Skin epidermis (tissue), 12 donors: Measurements from ENCODE around the gene PLXNA1.

Experiments used
- H3K27ac ChIP-seq, 21 experiments: fragments of 200-600 bp; sonication (generic) in 11 of 21; one replicate each; pipeline ENCODE4 v1.5.0; 2020; ENCODE audit warnings: mild to moderate bottlenecking in 3 of 21, inconsistent platforms in 2 of 21, moderate library complexity in 2 of 21
- H3K4me3 ChIP-seq, 7 experiments: fragments of 200-600 bp; sonication (generic) in 2 of 7; one replicate each; pipeline ENCODE4 v1.5.0; 2020; ENCODE audit warnings: inconsistent platforms in 2 of 7, mild to moderate bottlenecking in 2 of 7, moderate library complexity in 1 of 7

Gene PLXNA1

DNA sequence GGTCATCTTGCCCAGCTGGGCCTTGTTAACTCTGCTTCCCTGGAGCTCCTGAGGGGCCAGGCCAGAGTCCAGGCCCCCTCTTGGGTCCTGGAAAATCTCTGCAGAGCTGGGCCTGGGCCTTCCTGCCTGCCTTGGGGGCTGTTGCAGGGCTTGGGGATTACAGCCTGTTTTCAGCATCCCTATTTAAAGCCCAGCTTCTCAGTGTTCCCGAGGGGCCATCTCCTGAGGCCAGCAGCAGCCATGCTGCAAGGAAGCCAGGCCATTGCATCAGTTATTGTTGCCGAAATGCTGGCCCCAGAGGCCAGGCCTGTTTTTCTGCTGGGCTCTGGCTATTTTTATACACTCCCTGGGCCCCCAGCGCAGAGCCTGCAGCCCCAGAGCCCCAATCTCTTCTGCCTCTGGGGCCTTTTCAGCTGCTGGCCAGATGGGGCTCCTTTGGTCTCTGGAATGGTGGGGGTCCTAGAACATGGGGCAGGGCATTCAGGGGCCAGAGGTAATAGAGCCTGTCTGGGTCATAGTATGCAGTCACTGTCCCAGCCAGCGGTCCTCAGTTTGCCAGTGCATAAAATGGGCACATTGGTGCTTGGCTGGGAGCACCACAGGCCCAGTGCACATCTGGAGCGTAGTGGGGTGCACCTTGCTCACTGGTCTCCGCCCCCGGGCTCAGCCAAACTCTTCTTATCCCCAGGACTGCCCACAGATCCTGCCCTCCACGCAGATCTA, 28.5 kb downstream of the PLXNA1 start:
- no peak overlapping the region for H3K4me3 ChIP-seq
- peak overlapping the region in 1 of 21 experiments; percentile 12 for H3K27ac ChIP-seq

DNA sequence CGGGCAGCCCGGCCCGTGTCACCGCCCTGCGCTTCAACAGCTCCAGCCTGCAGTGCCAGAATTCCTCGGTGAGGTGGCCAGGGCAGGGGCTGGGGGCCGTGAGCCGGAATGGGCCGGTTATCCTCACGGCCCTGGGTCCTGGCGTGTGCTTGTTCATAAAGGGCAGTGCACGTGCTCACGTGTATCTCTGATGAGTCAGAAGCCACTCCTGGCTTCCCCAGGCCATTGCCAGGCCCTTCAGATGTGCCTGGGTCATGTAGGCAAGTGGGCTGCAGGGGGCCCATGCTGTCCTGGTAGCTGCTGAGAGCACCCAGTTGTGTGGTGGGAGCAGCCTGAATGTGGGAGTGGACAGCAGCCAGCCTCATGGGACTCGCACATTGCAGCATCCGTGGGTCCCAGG, 29.2 kb downstream of the PLXNA1 start:
- H3K4me3 ChIP-seq = no peak overlapping the region
- no peak overlapping the region for H3K27ac ChIP-seq

DNA sequence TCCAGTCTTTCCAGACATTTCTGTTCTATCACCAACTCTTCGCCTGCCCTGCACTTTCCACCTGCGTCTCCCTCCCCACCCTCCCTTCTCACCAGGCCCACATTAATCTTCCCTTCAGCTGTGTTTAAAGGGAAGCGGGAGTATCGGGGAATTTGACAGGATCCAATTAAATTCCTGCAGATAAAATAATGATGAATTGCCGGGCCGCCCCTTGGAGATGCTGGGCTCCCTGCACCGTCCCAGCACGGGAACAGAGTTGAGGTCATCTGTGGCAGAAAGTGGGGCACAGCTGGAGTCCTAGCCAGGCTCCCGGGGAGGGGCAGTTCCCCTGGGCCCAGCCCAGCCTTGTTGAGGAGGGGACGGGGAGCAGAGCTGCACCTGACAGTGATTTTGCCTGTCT, 30.3 kb downstream of the PLXNA1 start:
- H3K27ac ChIP-seq = no peak overlapping the region
- no peak overlapping the region for H3K4me3 ChIP-seq

DNA sequence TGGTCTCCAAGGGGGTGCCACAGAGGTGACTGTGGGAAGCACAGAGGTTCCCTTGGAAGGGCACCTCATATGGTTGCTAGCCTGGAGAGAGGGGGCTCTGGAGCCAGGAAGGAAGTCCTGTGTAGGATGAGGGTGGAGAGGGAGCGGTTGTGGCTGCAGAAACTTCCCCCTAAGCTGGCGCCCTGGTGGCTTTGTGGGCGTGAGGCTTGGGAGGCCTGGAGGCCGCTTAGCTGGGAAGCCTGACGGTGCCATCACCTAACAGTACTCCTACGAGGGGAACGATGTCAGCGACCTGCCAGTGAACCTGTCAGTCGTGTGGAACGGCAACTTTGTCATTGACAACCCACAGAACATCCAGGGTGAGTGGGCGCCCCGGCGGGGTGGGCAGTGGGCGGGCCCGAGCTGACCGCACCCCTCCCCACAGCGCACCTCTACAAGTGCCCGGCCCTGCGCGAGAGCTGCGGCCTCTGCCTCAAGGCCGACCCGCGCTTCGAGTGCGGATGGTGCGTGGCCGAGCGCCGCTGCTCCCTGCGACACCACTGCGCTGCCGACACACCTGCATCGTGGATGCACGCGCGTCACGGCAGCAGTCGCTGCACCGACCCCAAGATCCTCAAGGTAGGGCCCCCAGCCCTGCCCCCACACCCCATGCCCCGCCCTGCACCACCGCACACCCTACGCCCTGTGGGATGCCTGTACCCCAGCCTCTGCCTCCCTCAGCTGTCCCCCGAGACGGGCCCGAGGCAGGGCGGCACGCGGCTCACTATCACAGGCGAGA, 31.0 kb downstream of the PLXNA1 start:
- Histone ChIP-seq H3K4me3 (no peak overlapping the region), H3K27ac (no peak overlapping the region)

DNA sequence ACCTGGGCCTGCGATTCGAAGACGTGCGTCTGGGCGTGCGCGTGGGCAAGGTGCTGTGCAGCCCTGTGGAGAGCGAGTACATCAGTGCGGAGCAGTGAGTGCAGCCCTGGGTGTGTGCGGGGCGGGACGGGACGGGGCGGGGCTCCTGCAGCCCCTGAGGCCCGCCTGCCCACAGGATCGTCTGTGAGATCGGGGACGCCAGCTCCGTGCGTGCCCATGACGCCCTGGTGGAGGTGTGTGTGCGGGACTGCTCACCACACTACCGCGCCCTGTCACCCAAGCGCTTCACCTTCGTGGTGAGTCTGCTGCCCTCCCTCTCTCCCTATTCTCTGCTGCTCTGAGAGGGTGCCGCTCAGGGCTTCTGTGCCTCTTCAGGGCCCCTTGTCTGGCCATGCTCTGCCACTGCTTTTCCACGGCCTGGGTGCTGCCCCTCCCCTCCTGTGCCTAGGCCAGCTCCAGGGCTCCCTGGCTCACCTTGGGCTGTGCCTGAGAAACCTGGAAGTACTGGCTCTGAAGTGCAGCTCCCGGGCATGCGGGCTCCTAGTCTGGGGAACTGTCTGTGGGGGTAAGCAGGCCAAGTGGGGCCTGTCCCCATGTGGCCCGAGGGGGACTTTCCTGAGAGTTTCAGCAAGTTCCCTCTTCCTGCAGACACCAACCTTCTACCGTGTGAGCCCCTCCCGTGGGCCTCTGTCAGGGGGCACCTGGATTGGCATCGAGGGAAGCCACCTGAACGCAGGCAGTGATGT, 31.8 kb downstream of the PLXNA1 start:
- Histone ChIP-seq H3K27ac (no peak overlapping the region), H3K4me3 (no peak overlapping the region)

DNA sequence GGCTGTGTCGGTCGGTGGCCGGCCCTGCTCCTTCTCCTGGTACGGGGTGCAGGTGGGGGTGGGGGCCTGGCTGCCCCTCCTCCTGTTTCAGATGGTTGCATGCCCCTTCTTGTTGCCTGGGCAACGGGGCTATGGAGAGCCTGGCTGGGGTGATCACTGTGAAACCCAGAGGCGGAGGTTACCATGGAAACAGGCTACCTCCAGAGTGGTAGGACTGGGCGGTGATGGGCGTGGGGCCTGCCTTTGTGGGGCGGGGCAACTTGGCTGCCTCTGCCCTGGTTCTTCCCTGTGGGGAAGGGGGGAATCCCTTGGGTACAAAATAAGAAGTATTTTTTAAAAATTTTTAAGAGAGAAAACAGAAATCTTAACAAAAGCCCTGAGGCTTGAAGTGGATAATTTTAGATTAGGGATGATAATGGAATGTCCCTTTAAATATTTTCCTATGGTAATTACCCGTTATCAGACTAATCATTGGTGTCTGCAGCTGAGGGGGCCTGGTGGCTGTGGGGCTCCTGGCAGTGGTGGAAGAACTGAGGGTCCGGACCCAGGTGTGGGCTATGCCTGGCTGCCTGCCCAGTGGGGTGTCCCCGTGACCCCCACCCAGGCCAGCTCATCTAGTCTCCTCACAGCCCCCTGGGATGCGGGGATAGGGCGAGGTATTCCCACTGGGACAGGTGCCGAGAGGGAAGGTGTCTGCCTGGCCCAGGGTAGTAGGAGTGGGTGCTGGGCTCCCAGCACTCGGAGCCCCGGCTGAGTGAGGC, 32.5 kb downstream of the PLXNA1 start:
- Histone ChIP-seq H3K4me3 (no peak overlapping the region), H3K27ac (no peak overlapping the region)

DNA sequence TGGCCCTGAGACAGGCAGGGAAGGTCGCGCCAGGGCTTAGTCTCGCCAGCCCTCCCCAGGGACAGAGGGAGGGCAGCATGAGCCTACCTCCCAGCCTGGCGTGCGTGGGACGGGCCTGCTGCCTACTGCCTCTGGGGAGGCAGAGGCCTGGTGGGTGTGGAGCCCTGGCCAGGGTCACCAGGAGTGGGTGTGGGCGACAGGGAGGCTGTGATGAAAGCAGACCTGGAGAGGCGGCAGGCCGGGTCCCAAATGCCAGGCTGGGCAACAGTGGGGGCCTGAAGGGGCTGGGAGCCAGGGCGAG, 33.1 kb downstream of the PLXNA1 start:
- Histone ChIP-seq H3K4me3 (no peak overlapping the region), H3K27ac (no peak overlapping the region)

DNA sequence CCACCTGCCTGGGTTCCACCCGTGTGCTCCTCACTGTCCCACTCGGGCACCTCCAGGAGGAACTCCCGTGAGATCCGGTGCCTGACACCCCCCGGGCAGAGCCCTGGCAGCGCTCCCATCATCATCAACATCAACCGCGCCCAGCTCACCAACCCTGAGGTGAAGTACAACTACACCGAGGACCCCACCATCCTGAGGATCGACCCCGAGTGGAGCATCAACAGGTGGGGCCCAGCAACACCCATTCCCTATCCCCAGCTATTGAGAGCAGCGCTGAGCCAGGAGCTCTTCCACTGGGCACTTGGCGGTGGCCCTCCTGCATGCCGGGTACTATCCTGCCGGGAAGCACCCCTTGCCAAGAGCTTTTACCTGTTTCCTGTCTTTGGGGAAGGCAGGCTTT, 33.5 kb downstream of the PLXNA1 start:
- H3K27ac ChIP-seq = no peak overlapping the region
- H3K4me3 ChIP-seq = no peak overlapping the region

DNA sequence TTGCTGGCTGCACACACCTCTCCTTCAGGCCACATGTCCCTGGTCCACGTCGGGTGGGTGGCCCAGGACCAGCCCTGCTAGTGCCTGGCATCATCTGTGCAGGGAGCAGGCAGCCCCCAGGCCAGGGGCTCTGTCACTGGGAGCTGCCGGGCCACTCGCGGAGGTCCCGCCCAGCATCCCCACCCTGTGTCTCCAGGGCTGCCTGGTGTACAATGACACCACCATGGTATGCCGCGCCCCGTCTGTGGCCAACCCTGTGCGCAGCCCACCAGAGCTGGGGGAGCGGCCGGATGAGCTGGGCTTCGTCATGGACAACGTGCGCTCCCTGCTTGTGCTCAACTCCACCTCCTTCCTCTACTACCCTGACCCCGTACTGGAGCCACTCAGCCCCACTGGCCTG, 34.3 kb downstream of the PLXNA1 start:
- Histone ChIP-seq H3K27ac (no peak overlapping the region), H3K4me3 (no peak overlapping the region)

DNA sequence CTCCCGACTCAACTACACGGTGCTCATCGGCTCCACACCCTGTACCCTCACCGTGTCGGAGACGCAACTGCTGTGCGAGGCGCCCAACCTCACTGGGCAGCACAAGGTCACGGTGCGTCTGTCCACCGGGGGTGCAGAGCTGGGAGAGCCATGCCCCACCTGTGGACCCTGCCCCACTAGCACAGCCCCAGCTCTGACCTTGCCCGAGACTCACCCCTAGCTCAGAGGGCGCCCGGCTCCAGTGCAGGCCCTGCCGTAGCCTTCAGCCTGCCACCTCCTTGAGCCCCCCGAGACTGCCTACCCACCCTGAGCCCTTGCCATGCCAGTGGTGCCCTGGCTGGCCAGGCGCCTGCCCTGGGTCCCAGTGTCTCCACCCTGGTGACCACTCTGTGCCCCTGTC, 34.9 kb downstream of the PLXNA1 start:
- no peak overlapping the region for H3K27ac ChIP-seq
- no peak overlapping the region for H3K4me3 ChIP-seq

DNA sequence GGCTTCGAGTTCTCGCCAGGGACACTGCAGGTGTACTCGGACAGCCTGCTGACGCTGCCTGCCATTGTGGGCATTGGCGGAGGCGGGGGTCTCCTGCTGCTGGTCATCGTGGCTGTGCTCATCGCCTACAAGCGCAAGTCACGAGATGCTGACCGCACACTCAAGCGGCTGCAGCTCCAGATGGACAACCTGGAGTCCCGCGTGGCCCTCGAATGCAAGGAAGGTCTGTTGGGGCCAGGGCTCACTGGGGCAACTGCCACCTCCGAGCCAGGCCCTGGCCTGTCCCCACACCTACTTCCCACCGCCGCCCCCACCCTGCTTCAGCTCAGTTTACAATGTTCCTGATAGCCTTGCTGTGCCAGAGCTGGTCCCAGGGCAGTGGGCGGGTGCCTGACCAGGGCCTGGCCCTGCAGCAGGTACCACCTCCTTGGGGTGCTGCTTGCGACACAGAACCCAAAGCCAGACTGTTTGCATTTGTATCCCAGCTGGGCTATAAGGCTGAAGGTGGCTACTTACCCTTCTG, 35.5 kb downstream of the PLXNA1 start:
- Histone ChIP-seq H3K27ac (no peak overlapping the region), H3K4me3 (no peak overlapping the region)

DNA sequence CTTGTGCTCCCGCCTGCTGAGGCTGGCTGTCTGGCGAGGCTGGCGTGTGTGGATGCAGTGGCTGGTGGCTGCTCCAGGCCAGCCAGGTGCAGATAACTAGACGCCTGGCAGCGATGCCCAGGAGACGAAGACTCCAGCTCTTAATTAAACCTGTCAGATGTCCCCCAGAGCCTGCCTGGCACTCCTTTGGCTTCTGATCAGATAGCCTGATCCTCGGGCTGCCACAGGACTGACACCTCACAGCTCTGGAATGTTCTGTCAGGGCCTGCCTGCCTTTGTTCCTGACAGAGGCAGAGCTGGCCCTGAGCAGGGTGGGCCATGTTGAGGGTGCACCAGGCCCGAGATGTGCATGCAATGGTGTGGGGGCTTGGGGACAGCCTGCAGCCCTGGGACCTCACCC, 36.5 kb downstream of the PLXNA1 start:
- Histone ChIP-seq H3K27ac (no peak overlapping the region), H3K4me3 (no peak overlapping the region)

DNA sequence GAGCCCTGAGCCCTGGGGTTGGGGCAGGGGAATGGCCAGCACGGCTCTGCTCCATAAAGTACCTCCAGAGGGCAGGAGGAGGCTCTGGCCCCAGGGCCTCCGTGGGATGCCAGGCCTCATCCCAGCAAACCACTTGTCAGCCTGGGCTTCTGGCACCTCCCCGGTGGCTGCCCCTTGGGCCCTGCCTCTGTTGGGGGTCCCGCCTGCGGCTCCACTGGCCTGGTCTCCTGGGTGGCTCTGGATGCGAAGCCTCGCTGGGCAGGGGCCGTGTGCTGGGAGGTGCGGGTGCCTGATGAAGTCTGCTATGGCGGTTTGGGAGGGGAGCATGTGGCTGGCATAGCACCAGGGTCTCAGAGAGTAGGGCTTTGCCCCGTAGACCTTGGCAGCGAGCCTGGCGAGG, 37.6 kb downstream of the PLXNA1 start:
- Histone ChIP-seq H3K4me3 (no peak overlapping the region), H3K27ac (peak overlapping the region in 1 of 21 experiments; percentile 47)

DNA sequence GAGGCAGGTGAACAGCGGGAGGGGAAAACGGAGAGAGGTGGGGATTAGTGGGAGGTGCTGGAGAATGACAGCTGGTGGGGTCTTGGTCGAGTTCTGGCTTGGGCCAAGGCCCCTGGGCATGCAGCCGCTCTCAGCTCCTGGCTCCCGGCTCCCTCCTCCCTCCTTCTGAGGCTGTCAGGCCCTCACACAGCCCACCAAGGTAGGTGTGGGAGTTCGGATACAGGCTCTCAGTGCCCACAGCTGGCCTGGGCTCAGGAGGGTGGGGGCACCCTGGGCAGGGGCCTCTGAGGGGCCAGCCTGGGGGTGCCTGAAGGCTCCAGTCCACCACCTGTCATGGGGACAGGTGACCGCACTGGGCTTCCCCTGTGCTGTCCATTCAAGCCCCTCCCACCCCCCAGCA, 39.9 kb downstream of the PLXNA1 start:
- H3K4me3 ChIP-seq = no peak overlapping the region
- no peak overlapping the region for H3K27ac ChIP-seq

DNA sequence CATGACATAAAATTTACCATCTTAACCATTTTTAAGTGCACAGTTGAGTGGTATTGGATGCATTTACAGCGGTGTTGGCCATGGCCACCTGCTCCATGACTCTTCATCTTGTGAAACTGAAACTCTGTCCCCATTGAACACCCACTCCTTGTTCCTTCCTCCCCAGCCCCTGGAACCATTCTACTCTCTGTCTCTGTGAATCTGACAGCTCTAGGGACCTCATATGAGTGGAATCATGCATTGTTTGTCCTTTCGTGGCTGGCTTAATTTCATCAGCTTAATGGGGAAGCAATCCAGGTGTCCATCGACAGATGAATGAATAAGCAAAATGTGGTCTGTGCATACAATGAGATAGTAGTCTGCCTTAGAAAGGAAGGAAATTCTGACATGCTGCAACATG, 42.5 kb downstream of the PLXNA1 start:
- Histone ChIP-seq H3K27ac (no peak overlapping the region), H3K4me3 (no peak overlapping the region)

DNA sequence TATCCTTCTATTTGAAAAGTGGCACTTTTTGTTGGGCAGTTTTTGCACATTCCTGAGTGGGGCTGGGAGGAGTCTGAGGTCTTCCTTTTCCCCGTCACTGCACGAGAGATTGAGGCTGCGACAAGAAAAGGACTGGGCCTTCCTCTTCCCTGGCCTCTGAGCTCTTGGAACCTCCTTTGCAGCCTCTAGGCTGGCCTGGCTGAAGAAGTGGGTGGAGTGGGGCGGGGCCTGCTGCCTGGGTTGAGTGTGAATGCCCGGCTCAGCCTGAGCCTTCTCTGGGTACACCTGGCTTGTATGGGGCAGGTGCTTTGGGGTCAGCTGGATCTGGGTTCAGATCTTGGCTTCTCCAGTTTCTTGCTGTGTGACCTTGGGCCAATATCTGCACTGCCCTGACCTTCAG, 43.1 kb downstream of the PLXNA1 start:
- Histone ChIP-seq H3K27ac (no peak overlapping the region), H3K4me3 (no peak overlapping the region)

DNA sequence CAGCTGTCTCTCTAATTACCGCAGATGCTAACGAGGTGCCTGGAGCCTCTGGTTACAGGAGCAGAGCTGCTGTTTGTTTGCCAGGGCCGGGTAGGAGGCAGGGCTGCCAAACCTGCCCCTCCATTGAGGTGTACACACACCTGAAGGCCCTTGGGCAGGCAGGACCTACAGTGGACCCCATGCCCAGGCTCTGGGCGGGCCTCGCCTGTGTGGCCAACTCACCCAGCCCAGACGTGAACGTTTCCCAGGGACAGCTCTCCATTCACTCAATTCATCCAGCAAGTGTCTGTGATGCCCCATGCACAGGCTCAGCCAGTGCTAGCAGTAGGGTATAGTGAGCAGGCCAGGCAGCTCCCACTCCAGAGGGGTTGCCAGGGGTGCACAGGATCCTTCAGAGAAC, 43.7 kb downstream of the PLXNA1 start:
- no peak overlapping the region for H3K4me3 ChIP-seq
- H3K27ac ChIP-seq = no peak overlapping the region

DNA sequence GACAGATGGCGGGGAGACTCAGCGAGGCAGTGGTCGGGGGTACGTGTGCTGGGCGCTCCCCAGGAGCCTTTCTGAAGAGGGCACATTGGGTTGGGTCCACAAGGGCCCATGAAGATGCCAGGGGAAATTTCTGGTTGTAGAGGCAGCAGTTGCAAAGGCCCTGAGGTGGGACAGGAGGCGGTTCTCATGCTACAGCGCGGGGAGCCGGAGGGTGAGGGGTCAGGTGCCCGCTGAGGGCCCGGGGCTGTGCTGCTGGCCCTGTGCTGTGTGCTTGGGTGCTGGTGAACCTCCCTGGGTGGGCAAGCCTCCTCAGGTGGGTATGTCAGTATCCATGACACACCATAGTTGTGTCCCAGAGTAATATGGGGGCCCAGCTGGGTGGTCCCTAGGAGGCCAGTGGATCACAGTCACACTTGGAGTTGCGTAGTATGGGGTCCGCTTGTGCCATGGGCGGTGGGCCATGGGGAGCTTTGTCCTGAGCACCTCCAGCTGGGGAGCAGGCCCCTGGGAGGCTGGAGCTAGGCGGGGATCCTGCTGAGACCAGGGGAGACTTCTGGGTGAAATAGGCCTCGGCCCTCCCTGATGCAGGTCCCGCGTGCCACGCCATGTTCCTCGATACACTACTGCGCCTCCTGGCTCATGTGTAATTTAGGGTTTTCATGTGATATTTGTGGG, 44.3 kb downstream of the PLXNA1 start:
- no peak overlapping the region for H3K4me3 ChIP-seq

DNA sequence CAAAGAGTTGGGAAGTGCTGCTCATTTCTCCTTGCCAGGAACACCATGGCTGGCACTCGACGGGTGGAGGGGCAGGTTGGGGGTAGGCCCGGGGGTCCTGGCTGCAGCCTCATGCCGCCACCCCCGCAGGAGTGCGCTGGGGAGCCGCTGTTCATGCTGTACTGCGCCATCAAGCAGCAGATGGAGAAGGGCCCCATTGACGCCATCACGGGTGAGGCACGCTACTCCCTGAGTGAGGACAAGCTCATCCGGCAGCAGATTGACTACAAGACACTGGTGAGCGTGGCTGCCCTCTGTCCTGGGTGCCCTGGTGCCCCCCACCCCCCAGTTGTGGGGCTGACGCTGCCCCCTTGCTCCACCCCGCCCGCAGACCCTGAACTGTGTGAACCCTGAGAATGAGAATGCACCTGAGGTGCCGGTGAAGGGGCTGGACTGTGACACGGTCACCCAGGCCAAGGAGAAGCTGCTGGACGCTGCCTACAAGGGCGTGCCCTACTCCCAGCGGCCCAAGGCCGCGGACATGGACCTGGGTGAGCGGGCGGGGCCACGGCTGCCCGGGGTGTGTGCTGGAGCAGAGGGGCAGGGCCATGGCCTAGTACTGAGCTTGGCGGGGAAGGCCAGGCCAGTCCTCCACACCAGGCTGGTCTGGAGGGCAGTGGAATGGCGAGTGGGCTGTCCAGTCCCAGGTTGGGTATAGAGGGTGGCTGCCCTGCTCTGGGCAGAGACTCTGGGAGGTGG, 45.1 kb downstream of the PLXNA1 start:
- Histone ChIP-seq H3K4me3 (no peak overlapping the region), H3K27ac (no peak overlapping the region)

More for the DNA sequence above, 44.3 kb downstream of the PLXNA1 start:
- H3K27ac ChIP-seq = no peak overlapping the region
